GM18909 (cell line): Measurements from ENCODE around the gene LCN2.

Experiments
- ATAC-seq: cut with Tn5 transposase; IDR thresholded peaks from one replicate; pipeline ENCODE4 v1.9.1; 2021; ENCODE audit warnings: mild to moderate bottlenecking; ENCODE audit not compliant: unreplicated experiment, poor library complexity

LCN2 gene

GRCh38 chr9:128190516-128191405, 41.5 kb downstream of the LCN2 start:
- peak; percentile 11 for ATAC-seq

GRCh38 chr9:128191406-128192046, 42.3 kb downstream of the LCN2 start, which contains the start of gene CIZ1:
CIZ1 (minus strand) TSS chr9:128191572; CDS start chr9:128190857, 715 bp downstream.
- ATAC-seq = peak; percentile 85

GRCh38 chr9:128192601-128193371, 43.5 kb downstream of the LCN2 start:
- ATAC-seq = no peak

- ATAC-seq = no peak
These were observed 44.3 kb downstream of the LCN2 start for GRCh38 chr9:128193469-128194096.

GRCh38 chr9:128201441-128202369, 52.5 kb downstream of the LCN2 start:
- no peak for ATAC-seq

GRCh38 chr9:128202648-128203023, 53.4 kb downstream of the LCN2 start:
- ATAC-seq = no peak
